Endothelial cell of umbilical vein (primary cell): Measurements from ENCODE around the gene MORC4. TPM values are rescaled to one million over a fixed set of nuclear protein-coding genes. Genes with fewer than 3 reads are reported as not detected.

ENCODE experiments used
- BruUV-seq: library from RNA; stranded (reverse); fragments of 400-500 nt; replicated peaks from 2 replicates; lab custom pipeline; 2021; lab: Mats Ljungman, UMichigan
- CTCF ChIA-PET: fragments of 300-600, 350-600 bp; sonication (Branson Sonifier 250); formaldehyde crosslinking; loops from one replicate; lab custom pipeline; 2021; ENCODE audit warnings: antibody characterized with exemption, inconsistent platforms; lab: Charles Lee
- POLR2A ChIA-PET: fragments of 300-600, 350-600 bp; sonication (Branson Sonifier 250); formaldehyde crosslinking; loops from one replicate; lab custom pipeline; 2021; ENCODE audit warnings: antibody characterized with exemption, inconsistent platforms; lab: Charles Lee
- DNase-seq: peaks from one replicate; pipeline ENCODE4 v3.0.0-alpha.2; 2011; ENCODE audit warnings: low read depth, low spot score
- FAIRE-seq: peaks from 2 replicates; lab custom pipeline; 2011; peaks lifted over from hg19 to GRCh38; lab: Jason Lieb, UNC
- H2AFZ ChIP-seq: 2 replicates; pipeline ENCODE4 v1.6.0; 2012; ENCODE audit warnings: low read depth, low read length, control low read depth, inconsistent platforms
- H3K27ac ChIP-seq: 2 replicates; pipeline ENCODE4 v1.5.1; 2011; ENCODE audit warnings: low read depth, mild to moderate bottlenecking, control low read depth, low read length, moderate library complexity; ENCODE audit not compliant: insufficient read depth
- H3K27me3 ChIP-seq, 2 experiments: 2 replicates each; pipeline versions ENCODE4 v1.6.0 to v1.6.1; 2011; ENCODE audit warnings: low read length in 2 of 2, mixed read lengths in 1 of 2; ENCODE audit not compliant: control insufficient read depth in 2 of 2, insufficient read depth in 2 of 2
- H3K36me3 ChIP-seq, 2 experiments: 2 replicates in 1 of 2; 3 replicates in 1 of 2; pipeline ENCODE4 v1.5.1; 2011; ENCODE audit warnings: low read length in 2 of 2, mild to moderate bottlenecking in 1 of 2, moderate library complexity in 1 of 2; ENCODE audit not compliant: control insufficient read depth in 2 of 2, insufficient read depth in 2 of 2; ENCODE audit errors: extremely low read depth in 1 of 2
- H3K4me1 ChIP-seq: 3 replicates; pipeline ENCODE4 v1.5.1; 2011; ENCODE audit warnings: mild to moderate bottlenecking, low read length; ENCODE audit not compliant: control insufficient read depth, insufficient read depth; ENCODE audit errors: extremely low read depth
- H3K4me2 ChIP-seq: 2 replicates; pipeline ENCODE4 v1.6.1; 2011; ENCODE audit warnings: low read length, control low read depth, mixed read lengths; ENCODE audit not compliant: insufficient read depth
- H3K4me3 ChIP-seq, 3 experiments: fragments of 200-600 bp in 1 of 3; sonication (generic), shearing (Covaris generic) in 1 of 3; replicated peaks in 1 of 3; 2 replicates each; pipeline ENCODE4 v1.5.1; 2011 to 2016; ENCODE audit warnings: control low read depth in 3 of 3, low read length in 3 of 3, mild to moderate bottlenecking in 2 of 3, inconsistent platforms in 1 of 3, low read depth in 1 of 3, moderate library complexity in 1 of 3; ENCODE audit not compliant: insufficient read depth in 1 of 3
- H3K79me2 ChIP-seq: 2 replicates; pipeline ENCODE4 v1.6.0; 2012; ENCODE audit warnings: low read length, inconsistent platforms; ENCODE audit not compliant: control insufficient read depth, insufficient read depth
- H3K9ac ChIP-seq: replicated peaks from 2 replicates; pipeline ENCODE3; 2011; ENCODE audit warnings: low read length, control low read depth; ENCODE audit not compliant: insufficient read depth; ENCODE audit errors: extremely low read depth
- H3K9me1 ChIP-seq: replicated peaks from 3 replicates; pipeline ENCODE4 v1.6.0; 2011; ENCODE audit warnings: mild to moderate bottlenecking, low read length; ENCODE audit not compliant: control insufficient read depth, insufficient read depth; ENCODE audit errors: extremely low read depth
- H3K9me3 ChIP-seq: replicated peaks from 2 replicates; pipeline ENCODE4 v1.5.1; 2012; ENCODE audit warnings: low read length, inconsistent platforms; ENCODE audit not compliant: control insufficient read depth, insufficient read depth
- H4K20me1 ChIP-seq: replicated peaks from 2 replicates; pipeline ENCODE3; 2011; ENCODE audit warnings: mild to moderate bottlenecking, low read length; ENCODE audit not compliant: control insufficient read depth, insufficient read depth; ENCODE audit errors: extremely low read depth
- CTCF ChIP-seq, 2 donors: IDR thresholded peaks; 1 replicate in 1 of 2; 2 replicates in 1 of 2; pipeline ENCODE4 v1.5.1; 2011; ENCODE audit warnings: low read length in 2 of 2, mild to moderate bottlenecking in 2 of 2, moderate library complexity in 2 of 2, control low read depth in 1 of 2, inconsistent platforms in 1 of 2, low read depth in 1 of 2; ENCODE audit not compliant: insufficient read depth in 1 of 2; ENCODE audit errors: extremely low read depth in 1 of 2
- EZH2 ChIP-seq: IDR thresholded peaks from 2 replicates; pipeline ENCODE4 v1.6.1; 2012; ENCODE audit warnings: borderline replicate concordance, low read depth, mild to moderate bottlenecking, moderate library complexity, low read length, inconsistent platforms; ENCODE audit not compliant: severe bottlenecking
- GATA2 ChIP-seq: IDR thresholded peaks from 2 replicates; pipeline ENCODE4 v1.7.0; 2011; ENCODE audit warnings: low read depth, mild to moderate bottlenecking, moderate library complexity, mixed read lengths, low read length; ENCODE audit not compliant: insufficient read length, insufficient read depth
- JUN ChIP-seq: IDR thresholded peaks from 2 replicates; pipeline ENCODE4 v1.6.1; 2011; ENCODE audit warnings: borderline replicate concordance, low read depth; ENCODE audit not compliant: insufficient read length, insufficient read depth
- MAX ChIP-seq: IDR thresholded peaks from 2 replicates; pipeline ENCODE4 v1.6.1; 2011; ENCODE audit not compliant: insufficient read depth, insufficient read length
- MYC ChIP-seq: IDR thresholded peaks from one replicate; pipeline ENCODE4 v1.6.1; 2011; ENCODE audit warnings: mild to moderate bottlenecking, low read depth, low read length
- POLR2AphosphoS5 ChIP-seq: IDR thresholded peaks from 2 replicates; pipeline ENCODE4 v1.6.1; 2012; ENCODE audit warnings: low read depth, mild to moderate bottlenecking, control low read depth, low read length, moderate library complexity; ENCODE audit not compliant: insufficient read depth
- dilution Hi-C: fragments of 300-500 bp; cut with MboI; formaldehyde crosslinking; loops from one replicate; pipeline ENCODE4 v1.15.0; 2019; ENCODE audit warnings: low sequenced_read_pairs; ENCODE audit not compliant: extremely low pct_ligation_motif_present
- intact Hi-C: fragments of 100-400 bp; cut with micrococcal nuclease; formaldehyde crosslinking; loops from one replicate; pipeline ENCODE4 v1.10.0; 2022
- polyA plus RNA-seq, 4 experiments: library from polyadenylated mRNA; depleted of rRNA in 3 of 4; stranded (reverse) in 3 of 4; unstranded in 1 of 4; fragments of >200 nt; gene quantifications; 2 replicates each; pipeline versions ENCODE4 v1.2.1 to v1.2.3, GENCODE V29; 2011 to 2012; ENCODE audit warnings: missing spikeins in 1 of 4
- total RNA-seq: library from RNA; stranded (reverse); gene quantifications from 2 replicates; pipeline ENCODE4 v1.2.3, GENCODE V29; 2021

Gene MORC4
- total and polyA plus RNA-seq, 2 donors (not counting 3 experiments of a cell fraction or from before 2014, with no cell fraction given) = 4.3 to 12.0 TPM

- no peaks in the 10 kb centered on the region for H3K27me3 ChIP-seq
- CTCF ChIA-PET = interaction anchor here (1.0 to 1.6 kb wide), 2 partner anchors 11 to 75 kb away, joined by 3 to 4 read pairs; no protein-coding TSS in a partner anchor
- BruUV-seq = no TSS peak
- H3K4me1 ChIP-seq = no peaks in the 10 kb centered on the region
- intact Hi-C loops = no loop called here
- no peaks in the 10 kb centered on the region for H3K9me1 ChIP-seq
- H2AFZ ChIP-seq = no peak overlapping the region
- no peak for FAIRE-seq
- H3K9ac ChIP-seq = no peak overlapping the region
- H3K27ac ChIP-seq = no peak overlapping the region
- no peaks in the 10 kb centered on the region for H3K79me2 ChIP-seq
- H3K9me3 ChIP-seq = no peaks in the 10 kb centered on the region
- no peak overlapping the region for H3K4me3 ChIP-seq
- no peak overlapping the region for H3K4me2 ChIP-seq
- TF ChIP-seq MYC (no peak), MAX (no peak), GATA2 (no peak), EZH2 (no peak), CTCF (IDR thresholded peaks at IDR 0.05; ENCODE audit: extremely low read depth in 1 of 2, insufficient read depth in 1 of 2, low read depth in 1 of 2, low read length in 2 of 2) (no peak), JUN (no peak), POLR2AphosphoS5 (no peak)
- POLR2A ChIA-PET = no interaction called here
- dilution Hi-C loops = no loop called here
- H4K20me1 ChIP-seq = no peaks in the 10 kb centered on the region
- DNase-seq = no peak
- H3K36me3 ChIP-seq = no peaks in the 10 kb centered on the region
These were observed 50.6 kb downstream of the MORC4 start for GRCh38 chrX:106949366-106949765.
